HepG2 (cell line): ENCODE results near the gene SEC14L1. TPM values are rescaled to one million over a fixed set of nuclear protein-coding genes. Genes with fewer than 3 reads are reported as not detected.

Experiments
- ATF7-NPFF ChIP-seq: sonication (generic); formaldehyde crosslinking; IDR thresholded peaks from 2 replicates; pipeline ENCODE4 v1.8.1; 2023; ENCODE audit warnings: mild to moderate bottlenecking, low read depth, missing genetic modification reagents, moderate library complexity
- BCL6 ChIP-seq: IDR thresholded peaks from 2 replicates; pipeline ENCODE4 v1.6.1; 2016; ENCODE audit warnings: missing genetic modification reagents, missing compliant biosample characterization
- FOXK1 ChIP-seq: sonication (generic); formaldehyde crosslinking; IDR thresholded peaks from 2 replicates; pipeline ENCODE4 v1.4.0; 2020; ENCODE audit warnings: low read depth, missing genetic modification reagents, borderline replicate concordance
- FOXM1 ChIP-seq: sonication (generic); formaldehyde crosslinking; IDR thresholded peaks from 2 replicates; pipeline ENCODE4 v1.5.0; 2020; ENCODE audit warnings: missing genetic modification reagents
- FOXO1 ChIP-seq: sonication (generic); formaldehyde crosslinking; IDR thresholded peaks from 2 replicates; pipeline ENCODE4 v1.4.0; 2020; ENCODE audit warnings: missing genetic modification reagents
- GATAD1 ChIP-seq: IDR thresholded peaks from 2 replicates; pipeline ENCODE4 v1.6.1; 2016; ENCODE audit warnings: missing genetic modification reagents, missing compliant biosample characterization
- HNRNPUL1 ChIP-seq: fragments of 200-400 bp; formaldehyde crosslinking; IDR thresholded peaks from 2 replicates; pipeline ENCODE4 v1.6.1; 2017; ENCODE audit warnings: low read depth, mild to moderate bottlenecking, low read length, moderate library complexity
- MXD4 ChIP-seq: IDR thresholded peaks from 2 replicates; pipeline ENCODE4 v1.6.1; 2016; ENCODE audit warnings: mild to moderate bottlenecking, missing biosample characterization, missing genetic modification reagents
- NFE2L1 ChIP-seq: sonication (generic); formaldehyde crosslinking; IDR thresholded peaks from 2 replicates; pipeline ENCODE4 v1.4.0; 2020; ENCODE audit warnings: missing genetic modification reagents, mild to moderate bottlenecking, borderline replicate concordance
- NR2F2 ChIP-seq: IDR thresholded peaks from 2 replicates; pipeline ENCODE4 v1.6.1; 2012; ENCODE audit warnings: low read depth, inconsistent platforms, borderline replicate concordance
- XRCC5 ChIP-seq: fragments of 200-400 bp; formaldehyde crosslinking; optimal IDR thresholded peaks from 2 replicates; pipeline ENCODE3; 2017; ENCODE audit warnings: mild to moderate bottlenecking, low read length
- YEATS2 ChIP-seq: sonication (generic); formaldehyde crosslinking; IDR thresholded peaks from 2 replicates; pipeline ENCODE4 v1.4.0; 2020; ENCODE audit warnings: missing genetic modification reagents, borderline replicate concordance
- ZFAT ChIP-seq: sonication (generic); formaldehyde crosslinking; conservative IDR thresholded peaks from 2 replicates; pipeline ENCODE4 v1.8.1; 2023; ENCODE audit warnings: missing genetic modification reagents, inconsistent platforms
- ZFP41 ChIP-seq: sonication (generic); formaldehyde crosslinking; IDR thresholded peaks from 2 replicates; pipeline ENCODE4 v1.4.0; 2020; ENCODE audit warnings: mild to moderate bottlenecking, missing genetic modification reagents, borderline replicate concordance
- ZMYM4 ChIP-seq: sonication (generic); formaldehyde crosslinking; IDR thresholded peaks from 2 replicates; pipeline ENCODE4 v1.8.1; 2023; ENCODE audit warnings: mild to moderate bottlenecking, missing genetic modification reagents
- ZNF432 ChIP-seq: sonication (generic); formaldehyde crosslinking; IDR thresholded peaks from 2 replicates; pipeline ENCODE4 v1.5.0; 2020; ENCODE audit warnings: missing genetic modification reagents, mild to moderate bottlenecking, borderline replicate concordance
- ZNF441 ChIP-seq: sonication (generic); formaldehyde crosslinking; IDR thresholded peaks from 2 replicates; pipeline ENCODE4 v1.7.0; 2021; ENCODE audit warnings: missing genetic modification reagents, borderline replicate concordance
- polyA plus RNA-seq, 8 experiments: library from polyadenylated mRNA; depleted of rRNA in 3 of 8; stranded (reverse) in 7 of 8; unstranded in 1 of 8; fragments of >200 nt; fragmentation: Illumina TruSeq in 4 of 8; extraction: Trizol in 4 of 8; gene quantifications; 2 replicates each; pipeline versions ENCODE4 v1.2.1 to v1.2.3, GENCODE V29; 2011 to 2016; ENCODE audit warnings: low read depth in 4 of 8, missing spikeins in 1 of 8, mixed read lengths in 1 of 8; ENCODE audit not compliant: insufficient read depth in 1 of 8
- total RNA-seq, 5 experiments: library from RNA; depleted of rRNA; stranded (reverse); fragments of >200 nt; fragmentation: Illumina TruSeq; extraction: Trizol; gene quantifications; 2 replicates each; pipeline ENCODE4 v1.2.3, GENCODE V29; 2016; ENCODE audit warnings: low read depth in 1 of 5
- TF ChIP-seq, protein P1 (sequence below): sonication (generic); formaldehyde crosslinking; IDR thresholded peaks from 2 replicates; pipeline ENCODE4 v1.5.0; 2020; ENCODE audit warnings: mild to moderate bottlenecking, missing genetic modification reagents
- TF ChIP-seq, protein P2 (sequence below): sonication (generic); formaldehyde crosslinking; IDR thresholded peaks from 2 replicates; pipeline ENCODE4 v1.4.0; 2020; ENCODE audit warnings: mild to moderate bottlenecking, missing genetic modification reagents
- TF ChIP-seq, protein P3 (sequence below): sonication (generic); formaldehyde crosslinking; IDR thresholded peaks from 2 replicates; pipeline ENCODE4 v1.5.1; 2020; ENCODE audit warnings: mild to moderate bottlenecking, missing genetic modification reagents, borderline replicate concordance
- TF ChIP-seq, protein P4 (sequence below): fragments of 450-650 bp; IDR thresholded peaks from 2 replicates; pipeline ENCODE4 v1.6.1; 2016

The SEC14L1 gene
- total and polyA plus RNA-seq, 2 of the 13 experiments (the other 11 are each of a cell fraction or from before 2014, with no cell fraction given), result 26.3 to 43.9 TPM

DNA sequence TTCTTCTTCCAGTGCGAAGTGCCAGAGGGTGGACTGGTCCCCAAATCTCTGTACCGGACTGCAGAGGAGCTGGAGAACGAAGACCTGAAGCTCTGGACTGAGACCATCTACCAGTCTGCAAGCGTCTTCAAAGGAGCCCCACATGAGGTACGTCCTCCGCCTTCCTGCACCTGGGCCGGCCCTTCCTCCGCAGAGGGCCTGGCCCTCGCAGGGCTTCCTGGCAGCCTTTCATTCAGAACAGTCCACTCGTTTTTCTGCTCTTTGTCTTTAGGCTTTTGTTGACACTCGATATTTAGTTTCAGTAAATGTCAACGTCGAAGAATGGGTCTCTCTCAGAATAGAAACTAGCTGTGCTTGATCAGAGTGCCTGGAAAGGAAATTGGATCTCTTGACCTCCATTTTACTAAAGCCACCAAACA lies 68.6 kb downstream of the SEC14L1 start (continued):
- TF ChIP-seq FOXM1 (CRISPR knock-in tag), result no peak
- no peak for TF ChIP-seq NFE2L1 (CRISPR knock-in tag)
- TF ChIP-seq GATAD1 (CRISPR knock-in tag), result no peak
- TF ChIP-seq, protein P1, sequence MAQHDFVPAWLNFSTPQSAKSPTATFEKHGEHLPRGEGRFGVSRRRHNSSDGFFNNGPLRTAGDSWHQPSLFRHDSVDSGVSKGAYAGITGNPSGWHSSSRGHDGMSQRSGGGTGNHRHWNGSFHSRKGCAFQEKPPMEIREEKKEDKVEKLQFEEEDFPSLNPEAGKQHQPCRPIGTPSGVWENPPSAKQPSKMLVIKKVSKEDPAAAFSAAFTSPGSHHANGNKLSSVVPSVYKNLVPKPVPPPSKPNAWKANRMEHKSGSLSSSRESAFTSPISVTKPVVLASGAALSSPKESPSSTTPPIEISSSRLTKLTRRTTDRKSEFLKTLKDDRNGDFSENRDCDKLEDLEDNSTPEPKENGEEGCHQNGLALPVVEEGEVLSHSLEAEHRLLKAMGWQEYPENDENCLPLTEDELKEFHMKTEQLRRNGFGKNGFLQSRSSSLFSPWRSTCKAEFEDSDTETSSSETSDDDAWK (CRISPR knock-in tag), result no peak
- TF ChIP-seq BCL6 (CRISPR knock-in tag), result peak; percentile 80
- no peak for TF ChIP-seq ZFP41
- TF ChIP-seq YEATS2 (CRISPR knock-in tag), result no peak
- TF ChIP-seq, protein P2, sequence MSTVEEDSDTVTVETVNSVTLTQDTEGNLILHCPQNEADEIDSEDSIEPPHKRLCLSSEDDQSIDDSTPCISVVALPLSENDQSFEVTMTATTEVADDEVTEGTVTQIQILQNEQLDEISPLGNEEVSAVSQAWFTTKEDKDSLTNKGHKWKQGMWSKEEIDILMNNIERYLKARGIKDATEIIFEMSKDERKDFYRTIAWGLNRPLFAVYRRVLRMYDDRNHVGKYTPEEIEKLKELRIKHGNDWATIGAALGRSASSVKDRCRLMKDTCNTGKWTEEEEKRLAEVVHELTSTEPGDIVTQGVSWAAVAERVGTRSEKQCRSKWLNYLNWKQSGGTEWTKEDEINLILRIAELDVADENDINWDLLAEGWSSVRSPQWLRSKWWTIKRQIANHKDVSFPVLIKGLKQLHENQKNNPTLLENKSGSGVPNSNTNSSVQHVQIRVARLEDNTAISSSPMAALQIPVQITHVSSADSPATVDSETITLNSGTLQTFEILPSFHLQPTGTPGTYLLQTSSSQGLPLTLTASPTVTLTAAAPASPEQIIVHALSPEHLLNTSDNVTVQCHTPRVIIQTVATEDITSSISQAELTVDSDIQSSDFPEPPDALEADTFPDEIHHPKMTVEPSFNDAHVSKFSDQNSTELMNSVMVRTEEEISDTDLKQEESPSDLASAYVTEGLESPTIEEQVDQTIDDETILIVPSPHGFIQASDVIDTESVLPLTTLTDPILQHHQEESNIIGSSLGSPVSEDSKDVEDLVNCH, result no peak
- TF ChIP-seq, protein P3, sequence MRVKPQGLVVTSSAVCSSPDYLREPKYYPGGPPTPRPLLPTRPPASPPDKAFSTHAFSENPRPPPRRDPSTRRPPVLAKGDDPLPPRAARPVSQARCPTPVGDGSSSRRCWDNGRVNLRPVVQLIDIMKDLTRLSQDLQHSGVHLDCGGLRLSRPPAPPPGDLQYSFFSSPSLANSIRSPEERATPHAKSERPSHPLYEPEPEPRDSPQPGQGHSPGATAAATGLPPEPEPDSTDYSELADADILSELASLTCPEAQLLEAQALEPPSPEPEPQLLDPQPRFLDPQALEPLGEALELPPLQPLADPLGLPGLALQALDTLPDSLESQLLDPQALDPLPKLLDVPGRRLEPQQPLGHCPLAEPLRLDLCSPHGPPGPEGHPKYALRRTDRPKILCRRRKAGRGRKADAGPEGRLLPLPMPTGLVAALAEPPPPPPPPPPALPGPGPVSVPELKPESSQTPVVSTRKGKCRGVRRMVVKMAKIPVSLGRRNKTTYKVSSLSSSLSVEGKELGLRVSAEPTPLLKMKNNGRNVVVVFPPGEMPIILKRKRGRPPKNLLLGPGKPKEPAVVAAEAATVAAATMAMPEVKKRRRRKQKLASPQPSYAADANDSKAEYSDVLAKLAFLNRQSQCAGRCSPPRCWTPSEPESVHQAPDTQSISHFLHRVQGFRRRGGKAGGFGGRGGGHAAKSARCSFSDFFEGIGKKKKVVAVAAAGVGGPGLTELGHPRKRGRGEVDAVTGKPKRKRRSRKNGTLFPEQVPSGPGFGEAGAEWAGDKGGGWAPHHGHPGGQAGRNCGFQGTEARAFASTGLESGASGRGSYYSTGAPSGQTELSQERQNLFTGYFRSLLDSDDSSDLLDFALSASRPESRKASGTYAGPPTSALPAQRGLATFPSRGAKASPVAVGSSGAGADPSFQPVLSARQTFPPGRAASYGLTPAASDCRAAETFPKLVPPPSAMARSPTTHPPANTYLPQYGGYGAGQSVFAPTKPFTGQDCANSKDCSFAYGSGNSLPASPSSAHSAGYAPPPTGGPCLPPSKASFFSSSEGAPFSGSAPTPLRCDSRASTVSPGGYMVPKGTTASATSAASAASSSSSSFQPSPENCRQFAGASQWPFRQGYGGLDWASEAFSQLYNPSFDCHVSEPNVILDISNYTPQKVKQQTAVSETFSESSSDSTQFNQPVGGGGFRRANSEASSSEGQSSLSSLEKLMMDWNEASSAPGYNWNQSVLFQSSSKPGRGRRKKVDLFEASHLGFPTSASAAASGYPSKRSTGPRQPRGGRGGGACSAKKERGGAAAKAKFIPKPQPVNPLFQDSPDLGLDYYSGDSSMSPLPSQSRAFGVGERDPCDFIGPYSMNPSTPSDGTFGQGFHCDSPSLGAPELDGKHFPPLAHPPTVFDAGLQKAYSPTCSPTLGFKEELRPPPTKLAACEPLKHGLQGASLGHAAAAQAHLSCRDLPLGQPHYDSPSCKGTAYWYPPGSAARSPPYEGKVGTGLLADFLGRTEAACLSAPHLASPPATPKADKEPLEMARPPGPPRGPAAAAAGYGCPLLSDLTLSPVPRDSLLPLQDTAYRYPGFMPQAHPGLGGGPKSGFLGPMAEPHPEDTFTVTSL (CRISPR knock-in tag), result peak; percentile 23; the same call in 1 of the 2 replicates
- TF ChIP-seq MXD4, result no peak
- no peak for TF ChIP-seq HNRNPUL1
- TF ChIP-seq, protein P4, sequence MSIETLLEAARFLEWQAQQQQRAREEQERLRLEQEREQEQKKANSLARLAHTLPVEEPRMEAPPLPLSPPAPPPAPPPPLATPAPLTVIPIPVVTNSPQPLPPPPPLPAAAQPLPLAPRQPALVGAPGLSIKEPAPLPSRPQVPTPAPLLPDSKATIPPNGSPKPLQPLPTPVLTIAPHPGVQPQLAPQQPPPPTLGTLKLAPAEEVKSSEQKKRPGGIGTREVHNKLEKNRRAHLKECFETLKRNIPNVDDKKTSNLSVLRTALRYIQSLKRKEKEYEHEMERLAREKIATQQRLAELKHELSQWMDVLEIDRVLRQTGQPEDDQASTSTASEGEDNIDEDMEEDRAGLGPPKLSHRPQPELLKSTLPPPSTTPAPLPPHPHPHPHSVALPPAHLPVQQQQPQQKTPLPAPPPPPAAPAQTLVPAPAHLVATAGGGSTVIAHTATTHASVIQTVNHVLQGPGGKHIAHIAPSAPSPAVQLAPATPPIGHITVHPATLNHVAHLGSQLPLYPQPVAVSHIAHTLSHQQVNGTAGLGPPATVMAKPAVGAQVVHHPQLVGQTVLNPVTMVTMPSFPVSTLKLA, result no peak
- 0 out of 2 replicates have a peak, but pooled peaks have one; percentile 55 for TF ChIP-seq ATF7-NPFF
- TF ChIP-seq NR2F2, result no peak
- TF ChIP-seq ZFAT, result no peak
- peak; percentile 42 for TF ChIP-seq XRCC5
- no peak for TF ChIP-seq ZNF441 (CRISPR knock-in tag)
- no peak for TF ChIP-seq FOXO1
- peak; percentile 68 for TF ChIP-seq ZMYM4 (CRISPR knock-in tag)
- TF ChIP-seq FOXK1, result no peak
- TF ChIP-seq ZNF432 (CRISPR knock-in tag), result no peak
